Stomach (tissue), 19 donors: Measurements from ENCODE around the gene OPCML. TPM values are rescaled to one million over a fixed set of nuclear protein-coding genes. Genes with fewer than 3 reads are reported as not detected.

Experiments
- DNase-seq, 2 donors: peaks; one replicate each; pipeline versions ENCODE4 v3.0.0 to v3.0.0-alpha.2; 2013 to 2019
- H3K27ac ChIP-seq, 5 donors: fragments of 200-600 bp in 4 of 5; sonication (generic) in 4 of 5; one replicate each; pipeline ENCODE4 v1.5.1; 2013 to 2019; ENCODE audit warnings: mild to moderate bottlenecking in 1 of 5, moderate library complexity in 1 of 5
- H3K27me3 ChIP-seq, 3 donors: fragments of 200-600 bp; sonication (generic); one replicate each; pipeline ENCODE4 v1.5.1; 2017 to 2019; ENCODE audit warnings: mixed run types in 1 of 3
- H3K36me3 ChIP-seq, 4 donors: fragments of 200-600 bp; sonication (generic); 1 replicate in 3 of 4; 2 replicates in 1 of 4; pipeline ENCODE4 v1.5.1; 2016 to 2019
- H3K4me1 ChIP-seq, 4 donors: fragments of 200-600 bp; sonication (generic); one replicate each; pipeline ENCODE4 v1.5.1; 2016 to 2019
- H3K4me3 ChIP-seq, 4 donors: fragments of 200-600 bp; sonication (generic) in 3 of 4; one replicate each; pipeline ENCODE4 v1.5.1; 2016 to 2019; ENCODE audit warnings: mild to moderate bottlenecking in 1 of 4
- H3K9me3 ChIP-seq, 4 donors: fragments of 200-600 bp; sonication (generic); one replicate each; pipeline ENCODE4 v1.5.1; 2016 to 2019
- EP300 ChIP-seq: sonication (generic); formaldehyde crosslinking; IDR thresholded peaks from one replicate; pipeline ENCODE4 v1.6.1; 2017; ENCODE audit warnings: antibody characterized with exemption
- POLR2A ChIP-seq, 4 donors: fragments of 450-650 bp; IDR thresholded peaks; one replicate each; pipeline ENCODE4 v1.6.1; 2016; ENCODE audit warnings: antibody characterized with exemption in 4 of 4, control low read depth in 2 of 4, mild to moderate bottlenecking in 1 of 4, moderate library complexity in 1 of 4
- POLR2AphosphoS5 ChIP-seq, 3 donors: sonication (generic); formaldehyde crosslinking; IDR thresholded peaks; one replicate each; pipeline ENCODE4 v1.6.1; 2016; ENCODE audit warnings: antibody characterized with exemption in 3 of 3
- WGBS, 5 donors: extraction: QIAGEN DNeasy Blood & Tissue Kit in 3 of 5; methylation state at CpG; one replicate each; pipeline versions ENCODE4 v1.1.5 to v1.1.7; 2013 to 2018; 5-methylcytosine and 5-hydroxymethylcytosine counted together
- intact Hi-C: fragments of 100-400 bp; cut with DNase I; formaldehyde crosslinking; loops from one replicate; pipeline ENCODE4 v1.15.1; 2023; ENCODE audit warnings: low total_unique reads
- long read RNA-seq, 10 donors: transcript quantifications; one replicate each; lab custom pipeline, GENCODE V29; 2026
- polyA plus RNA-seq, 3 donors: library from polyadenylated mRNA; stranded (reverse); fragments of 200-250 nt; gene quantifications; one replicate each; pipeline ENCODE4 v1.2.3, GENCODE V29; 2013
- total RNA-seq, 5 donors: library from RNA; depleted of rRNA; stranded (reverse); fragments of >200 nt; gene quantifications; one replicate each; pipeline versions ENCODE4 v1.1.0 to v1.2.3, GENCODE V29; 2014 to 2016
- TF ChIP-seq, protein P1 (sequence below), 7 experiments: fragments of 450-650 bp in 4 of 7; fragments of 200-600 bp in 3 of 7; sonication (generic) in 3 of 7; IDR thresholded peaks; one replicate each; pipeline ENCODE4 v1.5.1; 2016 to 2019; ENCODE audit warnings: antibody characterized with exemption in 7 of 7, control low read depth in 2 of 7, mild to moderate bottlenecking in 1 of 7
- donor health status: healthy with polysubstance abuse.
- donor health status: Bipolar disorder and iron deficiency.
- donor health status: healthy.

The OPCML gene
- total RNA-seq (under 1 TPM in 2 of 5 donors, not detected in 3; 0.55 to 0.58 TPM), polyA plus RNA-seq (under 1 TPM; 0.03 to 0.92 (median 0.06) TPM)
- long read RNA-seq, donor 1 = 0 reads
- long read RNA-seq, donor 2 = 0 reads
- long read RNA-seq, donor 3 = 0 reads
- long read RNA-seq, donor 4 = 0 reads
- long read RNA-seq, donor 5 = 0 reads
- long read RNA-seq, donor 6 = 0 reads
- long read RNA-seq, donor 7 = 0 reads
- long read RNA-seq, donor 8 = 0 reads
- long read RNA-seq, donor 9 = 0 reads
- long read RNA-seq, donor 10 = 0 reads

DNA sequence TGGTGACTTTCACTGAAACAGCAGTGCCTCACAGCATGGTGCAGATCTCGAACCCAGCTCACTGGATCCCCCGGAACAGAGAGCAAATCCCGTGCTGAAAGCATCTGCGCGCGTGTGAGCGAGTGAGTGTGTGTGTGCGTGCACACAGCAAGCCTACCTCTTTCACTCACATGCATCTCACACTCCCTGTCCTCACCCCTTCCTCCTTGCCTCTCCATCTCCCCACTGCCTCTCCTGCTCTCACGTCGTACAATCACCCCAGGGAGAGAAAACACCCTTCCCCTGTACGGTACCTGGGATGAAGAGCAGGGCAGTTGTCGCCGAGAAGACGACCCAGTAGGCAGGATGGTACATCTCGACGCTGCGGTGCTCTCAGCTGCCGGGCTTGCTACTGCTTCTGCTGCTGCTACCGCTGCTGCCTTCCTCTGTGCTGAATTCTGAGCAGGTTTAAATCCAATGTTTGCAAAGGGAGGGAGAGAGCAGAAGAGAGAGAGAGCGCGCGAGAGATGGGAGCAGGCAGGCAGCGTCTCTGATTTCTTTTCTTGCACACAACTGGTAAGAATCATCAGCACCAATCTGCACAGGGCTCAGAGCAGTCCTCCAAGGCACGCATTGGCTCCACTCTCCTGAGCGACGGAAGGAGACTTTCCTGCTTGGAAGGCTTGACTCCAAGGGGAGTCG is at the start of gene OPCML:
TSS of gene OPCML (minus strand) at position 531 of the 681 bp plus-strand sequence.
- TF ChIP-seq EP300 (no peak), POLR2A (IDR thresholded peaks at IDR 0.05) (no peak), POLR2AphosphoS5 (IDR thresholded peaks at IDR 0.05) (no peak)
- TF ChIP-seq, protein P1, sequence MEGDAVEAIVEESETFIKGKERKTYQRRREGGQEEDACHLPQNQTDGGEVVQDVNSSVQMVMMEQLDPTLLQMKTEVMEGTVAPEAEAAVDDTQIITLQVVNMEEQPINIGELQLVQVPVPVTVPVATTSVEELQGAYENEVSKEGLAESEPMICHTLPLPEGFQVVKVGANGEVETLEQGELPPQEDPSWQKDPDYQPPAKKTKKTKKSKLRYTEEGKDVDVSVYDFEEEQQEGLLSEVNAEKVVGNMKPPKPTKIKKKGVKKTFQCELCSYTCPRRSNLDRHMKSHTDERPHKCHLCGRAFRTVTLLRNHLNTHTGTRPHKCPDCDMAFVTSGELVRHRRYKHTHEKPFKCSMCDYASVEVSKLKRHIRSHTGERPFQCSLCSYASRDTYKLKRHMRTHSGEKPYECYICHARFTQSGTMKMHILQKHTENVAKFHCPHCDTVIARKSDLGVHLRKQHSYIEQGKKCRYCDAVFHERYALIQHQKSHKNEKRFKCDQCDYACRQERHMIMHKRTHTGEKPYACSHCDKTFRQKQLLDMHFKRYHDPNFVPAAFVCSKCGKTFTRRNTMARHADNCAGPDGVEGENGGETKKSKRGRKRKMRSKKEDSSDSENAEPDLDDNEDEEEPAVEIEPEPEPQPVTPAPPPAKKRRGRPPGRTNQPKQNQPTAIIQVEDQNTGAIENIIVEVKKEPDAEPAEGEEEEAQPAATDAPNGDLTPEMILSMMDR (IDR thresholded peaks at IDR 0.05) = no peak
- Histone ChIP-seq H3K4me1 (peaks cover 7 to 19% (median 9%) of the 10 kb centered on the region in 4 donors), H3K27ac (no peak within 1 kb of the TSS), H3K27me3 (peaks cover 8 to 69% (median 30%) of the 10 kb centered on the region in 3 donors), H3K9me3 (no peaks in the 10 kb centered on the region), H3K4me3 (peak within 1 kb of the TSS in 3 of 4 donors; percentile 6 to 19 (median 7)), H3K36me3 (no peaks in the 10 kb centered on the region)
- intact Hi-C loops = no loop called here
- DNase-seq = peak in 1 of 2 donors; percentile 36
- WGBS, 5 donors = 2 to 5% (median 3%) methylated on average over 25 to 27 of the region's 27 CpGs

DNA sequence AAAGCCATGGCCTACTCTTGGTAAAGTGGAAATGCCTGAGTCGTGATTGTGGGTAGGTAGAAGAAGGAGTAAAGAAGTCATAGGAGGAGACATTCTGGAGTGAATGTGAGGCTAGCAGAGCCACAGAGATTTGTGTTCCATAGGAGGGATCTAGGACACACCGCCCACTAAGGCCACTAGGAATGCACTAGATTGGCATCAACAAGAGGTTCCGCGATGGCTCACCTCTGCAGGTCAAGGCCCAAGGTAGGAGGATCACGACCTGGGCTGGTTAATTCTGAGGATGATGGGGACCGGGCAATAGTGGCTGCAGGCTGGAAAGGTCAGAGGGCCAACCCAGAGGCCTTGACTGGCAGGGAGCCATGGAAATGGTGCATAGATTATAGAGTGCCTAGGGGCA is 48.8 kb upstream of the OPCML start:
- TF ChIP-seq EP300 (no peak), POLR2A (IDR thresholded peaks at IDR 0.05) (no peak), POLR2AphosphoS5 (IDR thresholded peaks at IDR 0.05) (no peak)
- TF ChIP-seq, protein P1 (IDR thresholded peaks at IDR 0.05) = no peak
- 69 to 89% (median 87%) methylated on average over 6 of the region's 6 CpGs for WGBS, 5 donors
- Histone ChIP-seq H3K27me3 (peaks cover 0 to 5% (median 0%) of the 10 kb centered on the region in 3 donors), H3K36me3 (no peaks in the 10 kb centered on the region), H3K4me1 (no peaks in the 10 kb centered on the region), H3K9me3 (peaks cover 0 to 5% (median 2%) of the 10 kb centered on the region in 4 donors), H3K27ac (no peak overlapping the region), H3K4me3 (no peak overlapping the region)
- DNase-seq = no peak
- intact Hi-C loops = no loop called here

DNA sequence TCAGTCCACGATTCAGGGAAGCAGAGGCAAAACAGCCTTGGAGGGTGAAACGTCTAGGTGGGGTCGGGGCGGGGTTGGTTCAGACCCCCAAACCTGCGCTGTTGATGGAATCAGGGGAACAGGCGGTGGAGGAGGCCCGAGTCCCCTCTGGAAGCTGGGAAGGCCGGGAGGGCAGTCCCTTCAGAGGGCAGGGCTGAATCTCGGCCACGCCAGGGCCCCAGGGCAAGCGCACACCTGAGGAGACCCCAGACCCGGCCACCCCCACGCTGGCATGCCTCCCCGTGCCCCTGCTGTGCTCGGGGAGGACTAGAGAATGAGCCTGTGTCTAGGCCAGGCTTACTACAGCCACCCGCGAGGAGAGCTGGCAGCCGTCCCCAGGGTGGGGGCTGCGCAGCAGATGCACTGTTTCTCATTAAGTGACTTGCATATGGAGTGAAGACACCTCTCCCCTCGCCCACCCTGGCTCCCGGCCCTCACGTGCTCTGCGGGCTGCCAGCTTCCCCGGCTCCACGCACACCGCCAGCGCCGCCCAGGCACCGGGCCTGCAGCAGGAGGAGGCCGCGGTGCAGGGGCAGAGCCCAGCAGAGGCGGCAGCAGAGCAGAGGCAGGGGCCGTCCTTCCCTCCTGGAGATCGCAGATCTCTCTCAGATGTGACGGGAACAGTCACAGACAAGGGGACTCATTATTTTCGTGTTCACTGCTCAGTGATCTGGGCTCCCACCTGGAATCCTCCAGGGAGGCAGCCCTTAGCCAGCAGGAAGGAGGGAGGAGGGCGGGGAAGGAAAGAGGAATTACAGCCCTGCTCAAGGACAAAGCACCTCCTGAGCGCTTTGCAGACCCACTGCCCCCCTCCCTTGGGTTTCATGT is 47.1 kb upstream of the OPCML start:
- Histone ChIP-seq H3K27ac (no peak overlapping the region), H3K9me3 (peaks cover 0 to 3% (median 0%) of the 10 kb centered on the region in 4 donors), H3K4me3 (no peak overlapping the region), H3K27me3 (peaks cover 0 to 5% (median 0%) of the 10 kb centered on the region in 3 donors), H3K36me3 (no peaks in the 10 kb centered on the region), H3K4me1 (no peaks in the 10 kb centered on the region)
- TF ChIP-seq, protein P1 (IDR thresholded peaks at IDR 0.05) = no peak
- TF ChIP-seq POLR2AphosphoS5 (IDR thresholded peaks at IDR 0.05) (no peak), POLR2A (IDR thresholded peaks at IDR 0.05) (no peak), EP300 (no peak)
- 65 to 71% (median 68%) methylated on average over 27 to 38 of the region's 38 CpGs for WGBS, 5 donors
- intact Hi-C loops = no loop called here
- DNase-seq = peak in 1 of 2 donors; percentile 41

DNA sequence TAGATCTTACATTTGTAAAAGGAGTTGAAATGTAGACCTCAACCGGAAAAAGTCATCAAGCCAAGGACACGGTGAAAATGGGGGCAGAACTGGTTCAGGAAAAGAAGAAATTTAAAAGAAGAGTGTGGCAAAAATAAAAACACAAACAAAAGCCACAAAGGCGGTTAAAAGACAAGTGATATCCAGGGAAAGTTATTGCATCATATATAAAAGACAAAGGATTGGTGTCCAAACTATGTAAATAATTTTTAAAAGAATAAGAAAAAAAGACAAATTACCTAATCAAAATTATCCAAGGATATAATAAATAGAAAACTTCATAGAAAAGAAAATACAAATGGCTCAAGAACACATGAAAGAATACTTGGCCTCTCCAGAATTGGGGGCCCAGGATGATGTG is 45.1 kb upstream of the OPCML start:
- peaks cover 0 to 3% (median 0%) of the 10 kb centered on the region in 4 donors for H3K9me3 ChIP-seq
- DNase-seq = no peak
- 88 to 98% (median 94%) methylated on average over 3 of the region's 3 CpGs for WGBS, 5 donors
- H3K36me3 ChIP-seq = no peaks in the 10 kb centered on the region
- no peak overlapping the region for H3K27ac ChIP-seq
- intact Hi-C loops = no loop called here
- H3K4me3 ChIP-seq = no peak overlapping the region
- peaks cover 0 to 5% (median 0%) of the 10 kb centered on the region in 3 donors for H3K27me3 ChIP-seq
- TF ChIP-seq POLR2AphosphoS5 (IDR thresholded peaks at IDR 0.05) (no peak), POLR2A (IDR thresholded peaks at IDR 0.05) (no peak), EP300 (no peak)
- TF ChIP-seq, protein P1 (IDR thresholded peaks at IDR 0.05) = no peak
- no peaks in the 10 kb centered on the region for H3K4me1 ChIP-seq
